Progenitor cell of endocrine pancreas (in vitro differentiated cells): ENCODE data around the gene GABPB1. TPM values are rescaled to one million over a fixed set of nuclear protein-coding genes. Genes with fewer than 3 reads are reported as not detected.
"Not testable (repeated sequence)": the region's sequence is repeated elsewhere in the genome, so short reads cannot be mapped to it uniquely, and the experiment has no call there.

Source experiments
- DNase-seq: peaks from one replicate; pipeline ENCODE4 v3.0.0; 2021; ENCODE audit warnings: low spot score; ENCODE audit not compliant: unreplicated experiment
- H3K27ac Mint-ChIP-seq: 2 replicates; pipeline ENCODE4 v1.8.0; 2021; ENCODE audit warnings: mild to moderate bottlenecking, moderate library complexity, mixed read lengths
- H3K27me3 Mint-ChIP-seq: 2 replicates; pipeline ENCODE4 v1.8.0; 2021; ENCODE audit warnings: mixed read lengths
- H3K36me3 Mint-ChIP-seq: 2 replicates; pipeline ENCODE4 v1.8.0; 2022; ENCODE audit warnings: mixed read lengths; ENCODE audit not compliant: insufficient read depth
- H3K4me1 Mint-ChIP-seq: 2 replicates; pipeline ENCODE4 v1.8.0; 2021; ENCODE audit warnings: low read depth, mixed read lengths
- H3K4me3 Mint-ChIP-seq: 2 replicates; pipeline ENCODE4 v1.8.0; 2021; ENCODE audit warnings: low read depth, mild to moderate bottlenecking, moderate library complexity, mixed read lengths
- H3K9me3 Mint-ChIP-seq: 2 replicates; pipeline ENCODE4 v1.8.0; 2021; ENCODE audit warnings: low read depth, mixed read lengths
- CTCF ChIP-seq: fragments of 200-600 bp; sonication (generic); IDR thresholded peaks from one replicate; pipeline ENCODE4 v1.5.0; 2021; ENCODE audit warnings: antibody characterized with exemption, mild to moderate bottlenecking; ENCODE audit not compliant: unreplicated experiment
- long read RNA-seq: library from polyadenylated mRNA; unstranded; transcript quantifications from one replicate; pipeline ENCODE4 v2.0.0, GENCODE V29; 2020
- total RNA-seq: library from RNA; stranded (reverse); gene quantifications from 2 replicates; pipeline ENCODE4 v1.2.1, GENCODE V29; 2021

Gene GABPB1
- 34.6 and 41.7 TPM in 2 replicates for total RNA-seq
- long read RNA-seq, full-length matches to known transcripts, result 196 of 252 reads
- long read RNA-seq, partial matches to known transcripts, result 11 of 252 reads
- long read RNA-seq, other reads (novel, unspliced or antisense), result 45 of 252 reads

- H3K27ac Mint-ChIP-seq, result peak within 1 kb of the TSS; percentile 100
- peaks cover 17% of the 10 kb centered on the region for H3K36me3 Mint-ChIP-seq
- H3K4me3 Mint-ChIP-seq, result peak within 1 kb of the TSS; percentile 95
- DNase-seq, result peak; percentile 78
- H3K4me1 Mint-ChIP-seq, result peaks cover 33% of the 10 kb centered on the region
- no peaks in the 10 kb centered on the region for H3K27me3 Mint-ChIP-seq
- H3K9me3 Mint-ChIP-seq, result no peaks in the 10 kb centered on the region
- TF ChIP-seq CTCF, result no peak
Observed at GRCh38 chr15:50354838-50355618, at the start of gene GABPB1. GABPB1 (minus strand) TSS chr15:50355198; CDS start chr15:50309798, 45,400 bp downstream.

- DNase-seq, H3K27ac Mint-ChIP-seq, H3K9me3 Mint-ChIP-seq, H3K27me3 Mint-ChIP-seq, H3K4me3 Mint-ChIP-seq, H3K36me3 Mint-ChIP-seq, H3K4me1 Mint-ChIP-seq: not testable (repeated sequence)
Observed at GRCh38 chr15:50391561-50391960, 36.6 kb upstream of the GABPB1 start.

GRCh38 chr15:50390554-50391264 is 35.7 kb upstream of the GABPB1 start:
- Mint-ChIP-seq H3K4me1 (no peaks in the 10 kb centered on the region), H3K9me3 (no peaks in the 10 kb centered on the region), H3K4me3 (no peak overlapping the region), H3K36me3 (no peaks in the 10 kb centered on the region), H3K27ac (no peak overlapping the region), H3K27me3 (no peaks in the 10 kb centered on the region)
- DNase-seq, result no peak
- TF ChIP-seq CTCF, result no peak

- H3K27ac Mint-ChIP-seq, H3K9me3 Mint-ChIP-seq, H3K27me3 Mint-ChIP-seq, DNase-seq, H3K4me1 Mint-ChIP-seq, H3K4me3 Mint-ChIP-seq, H3K36me3 Mint-ChIP-seq: not testable (repeated sequence)
Observed at GRCh38 chr15:50382408-50382807, 27.4 kb upstream of the GABPB1 start.

- H3K36me3 Mint-ChIP-seq, result no peaks in the 10 kb centered on the region
- H3K27ac Mint-ChIP-seq, result no peak overlapping the region
- H3K9me3 Mint-ChIP-seq, result no peaks in the 10 kb centered on the region
- H3K4me3 Mint-ChIP-seq, result no peak overlapping the region
- H3K27me3 Mint-ChIP-seq, result no peaks in the 10 kb centered on the region
- DNase-seq, result no peak
- no peaks in the 10 kb centered on the region for H3K4me1 Mint-ChIP-seq
- TF ChIP-seq CTCF, result no peak
Observed at GRCh38 chr15:50381438-50381837, 26.4 kb upstream of the GABPB1 start.

- Mint-ChIP-seq H3K4me3 (no peak overlapping the region), H3K9me3 (no peaks in the 10 kb centered on the region), H3K36me3 (no peaks in the 10 kb centered on the region), H3K27ac (no peak overlapping the region), H3K4me1 (no peaks in the 10 kb centered on the region), H3K27me3 (no peaks in the 10 kb centered on the region)
- no peak for DNase-seq
- TF ChIP-seq CTCF, result no peak
Observed at GRCh38 chr15:50380089-50380488, 25.1 kb upstream of the GABPB1 start.

GRCh38 chr15:50379413-50379812 is 24.4 kb upstream of the GABPB1 start:
- H3K27ac Mint-ChIP-seq, H3K36me3 Mint-ChIP-seq, H3K4me1 Mint-ChIP-seq, H3K9me3 Mint-ChIP-seq, DNase-seq, H3K27me3 Mint-ChIP-seq, H3K4me3 Mint-ChIP-seq: not testable (repeated sequence)
